Effector memory CD8-positive, alpha-beta T cell (primary cell): Measurements from ENCODE around the gene PPM1M.

Experiments used
- ATAC-seq: fragments of 150-1000 bp; cut with Tn5 transposase; replicated peaks from 2 replicates; pipeline ENCODE4 v1.10.0; 2021; ENCODE audit warnings: mild to moderate bottlenecking, moderate library complexity
- DNase-seq, 3 experiments: peaks; one replicate each; pipeline ENCODE4 v3.0.0; 2021
- H3K27ac Mint-ChIP-seq, 2 donors: one replicate each; pipeline ENCODE4 v1.8.0; 2022; ENCODE audit warnings: mild to moderate bottlenecking in 2 of 2, mixed read lengths in 2 of 2, moderate library complexity in 2 of 2
- H3K27me3 Mint-ChIP-seq, 2 donors: one replicate each; pipeline ENCODE4 v1.8.0; 2022; ENCODE audit warnings: mixed read lengths in 2 of 2
- H3K36me3 Mint-ChIP-seq: one replicate; pipeline ENCODE4 v1.8.0; 2022; ENCODE audit warnings: mild to moderate bottlenecking, moderate library complexity, mixed read lengths; ENCODE audit not compliant: insufficient read depth
- H3K4me1 Mint-ChIP-seq, 2 donors: one replicate each; pipeline ENCODE4 v1.8.0; 2022; ENCODE audit warnings: low read depth in 2 of 2, mixed read lengths in 2 of 2
- H3K4me3 Mint-ChIP-seq, 2 donors: one replicate each; pipeline ENCODE4 v1.8.0; 2022; ENCODE audit warnings: mild to moderate bottlenecking in 2 of 2, mixed read lengths in 2 of 2, moderate library complexity in 2 of 2
- H3K9me3 Mint-ChIP-seq, 2 donors: one replicate each; pipeline ENCODE4 v1.8.0; 2022; ENCODE audit warnings: mixed read lengths in 2 of 2

PPM1M gene

DNA sequence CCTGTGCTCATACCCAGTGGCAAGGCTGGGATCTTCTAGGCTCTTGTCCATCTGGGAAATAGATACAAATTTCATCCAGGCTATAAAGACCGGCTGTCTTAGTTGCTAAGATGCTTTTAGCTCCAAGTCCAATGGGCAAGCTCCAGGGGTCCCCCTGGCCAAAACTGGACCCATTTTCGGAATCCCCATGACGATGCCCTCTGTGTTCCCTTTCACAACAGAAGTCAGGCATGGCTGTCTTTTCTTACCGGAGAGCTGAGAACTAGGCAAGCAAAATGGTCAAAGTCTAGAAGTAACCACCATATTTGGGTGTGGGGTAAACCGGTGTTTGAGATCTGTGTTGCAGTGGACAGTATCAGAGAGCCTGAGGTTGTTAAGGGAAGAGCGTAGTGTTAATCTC is 43.1 kb downstream of the PPM1M start:
- no peaks in the 10 kb centered on the region for H3K27me3 Mint-ChIP-seq
- no peaks in the 10 kb centered on the region for H3K9me3 Mint-ChIP-seq
- peaks cover 18 to 27% of the 10 kb centered on the region in 2 donors for H3K4me1 Mint-ChIP-seq
- peak overlapping the region; percentile 99 to 100 for H3K27ac Mint-ChIP-seq
- ATAC-seq (no peak), DNase-seq (no peak)
- peaks cover 33% of the 10 kb centered on the region for H3K36me3 Mint-ChIP-seq
- peak overlapping the region; percentile 81 to 97 for H3K4me3 Mint-ChIP-seq

DNA sequence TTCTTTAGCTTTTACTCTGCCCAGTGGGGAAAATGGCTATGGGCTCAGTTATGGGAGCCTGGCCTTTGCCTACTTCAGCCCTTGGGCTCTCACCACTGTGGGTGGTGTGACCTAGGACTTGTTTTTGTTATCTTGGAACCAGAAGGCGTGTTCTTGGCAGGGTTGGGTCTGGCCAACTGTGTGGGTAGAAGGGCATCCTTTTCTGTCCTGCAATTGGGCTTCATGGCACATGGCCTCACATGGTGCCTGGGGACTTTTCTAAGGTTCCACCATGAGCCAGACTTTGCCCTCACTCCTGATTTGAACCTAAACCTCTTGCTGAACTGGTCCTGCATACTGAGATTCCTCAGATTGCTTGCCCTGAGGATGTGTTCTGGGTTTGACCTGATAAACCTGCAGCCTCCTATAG is 43.8 kb downstream of the PPM1M start:
- ATAC-seq (no peak), DNase-seq (no peak)
- H3K4me3 Mint-ChIP-seq = peak overlapping the region in 1 of 2 donors; percentile 97
- H3K9me3 Mint-ChIP-seq = no peaks in the 10 kb centered on the region
- no peak overlapping the region for H3K27ac Mint-ChIP-seq
- H3K36me3 Mint-ChIP-seq = peaks cover 33% of the 10 kb centered on the region
- peaks cover 18 to 27% of the 10 kb centered on the region in 2 donors for H3K4me1 Mint-ChIP-seq
- no peaks in the 10 kb centered on the region for H3K27me3 Mint-ChIP-seq

DNA sequence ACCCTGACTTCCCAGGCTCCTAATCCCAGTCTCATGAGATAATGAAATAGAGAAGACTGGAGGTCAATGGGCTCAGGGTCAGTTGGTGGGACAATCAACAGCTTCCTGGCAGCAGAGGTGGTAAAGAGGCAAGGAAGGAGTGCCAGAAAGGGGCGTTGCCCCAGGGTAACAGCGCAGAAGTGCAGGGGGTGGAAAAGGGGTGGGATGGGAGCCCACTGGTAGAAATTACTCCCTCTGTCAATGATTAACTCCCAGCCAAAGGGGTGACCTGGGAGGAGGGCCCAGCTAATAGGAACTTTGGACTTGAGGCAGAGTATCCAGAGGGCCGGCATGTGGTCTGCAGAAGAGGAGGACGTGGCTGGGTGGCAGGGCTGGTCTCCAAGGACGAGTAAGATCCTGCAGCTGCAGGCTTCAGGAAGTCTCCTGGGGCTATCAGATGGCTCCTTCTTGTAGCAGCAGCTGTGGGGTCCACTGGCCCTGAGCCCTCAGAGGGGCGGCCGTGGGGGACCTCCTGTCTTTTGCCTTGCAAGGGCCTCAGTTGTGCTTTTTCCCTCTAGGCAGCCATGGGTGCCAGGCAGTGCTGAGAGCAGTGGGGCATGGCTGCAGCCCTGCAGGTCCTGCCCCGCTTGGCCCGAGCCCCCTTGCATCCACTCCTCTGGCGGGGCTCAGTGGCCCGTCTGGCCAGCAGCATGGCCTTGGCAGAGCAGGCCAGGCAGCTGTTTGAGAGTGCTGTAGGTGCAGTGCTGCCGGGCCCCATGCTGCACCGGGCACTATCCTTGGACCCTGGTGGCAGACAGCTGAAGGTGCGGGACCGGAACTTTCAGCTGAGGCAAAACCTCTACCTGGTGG is 44.4 kb downstream of the PPM1M start:
- Mint-ChIP-seq H3K27ac (no peak overlapping the region), H3K36me3 (peaks cover 33% of the 10 kb centered on the region), H3K9me3 (no peaks in the 10 kb centered on the region), H3K4me1 (peaks cover 18 to 27% of the 10 kb centered on the region in 2 donors), H3K4me3 (no peak overlapping the region), H3K27me3 (no peaks in the 10 kb centered on the region)
- DNase-seq (no peak), ATAC-seq (no peak)

DNA sequence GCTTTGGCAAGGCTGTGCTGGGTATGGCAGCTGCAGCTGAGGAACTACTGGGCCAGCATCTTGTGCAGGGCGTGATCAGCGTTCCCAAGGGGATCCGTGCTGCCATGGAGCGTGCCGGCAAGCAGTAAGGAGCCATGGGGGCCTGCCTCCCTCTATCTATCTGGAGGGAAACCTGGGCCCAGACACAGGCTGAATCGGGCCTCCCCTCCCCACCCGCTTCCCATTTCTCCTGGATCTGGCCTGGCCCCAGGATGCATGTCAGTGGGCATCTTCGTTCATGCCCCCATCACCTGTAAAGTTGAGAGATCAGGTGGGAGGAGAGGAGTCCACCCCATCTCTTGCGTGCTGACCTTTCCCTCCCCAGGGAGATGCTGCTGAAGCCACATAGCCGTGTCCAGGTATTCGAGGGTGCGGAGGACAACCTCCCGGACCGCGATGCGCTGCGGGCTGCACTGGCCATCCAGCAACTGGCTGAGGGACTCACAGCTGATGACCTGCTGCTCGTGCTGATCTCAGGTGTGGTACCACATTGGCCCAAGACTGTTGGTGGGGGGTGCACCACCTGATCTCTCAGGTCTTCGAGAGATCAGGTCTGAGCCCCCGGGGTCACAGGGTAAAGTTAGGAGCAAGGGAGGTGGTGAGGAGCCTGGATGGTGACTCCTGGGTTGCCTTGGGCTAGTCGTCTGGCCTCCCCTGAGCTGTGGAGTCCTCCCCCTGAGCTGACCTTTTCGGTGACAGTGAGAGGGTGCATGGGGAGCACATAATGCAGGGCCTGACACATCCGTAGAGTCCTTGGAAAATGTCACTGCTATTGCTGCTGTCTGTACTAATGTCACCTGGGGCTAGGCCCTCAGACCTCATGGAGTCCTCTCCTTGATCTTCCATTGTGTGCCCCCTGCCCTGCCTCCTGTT is 45.3 kb downstream of the PPM1M start:
- Mint-ChIP-seq H3K4me1 (peaks cover 20 to 29% of the 10 kb centered on the region in 2 donors), H3K27me3 (no peaks in the 10 kb centered on the region), H3K4me3 (no peak overlapping the region), H3K9me3 (no peaks in the 10 kb centered on the region), H3K27ac (no peak overlapping the region), H3K36me3 (peaks cover 33% of the 10 kb centered on the region)
- no peak for ATAC-seq
- no peak for DNase-seq

DNA sequence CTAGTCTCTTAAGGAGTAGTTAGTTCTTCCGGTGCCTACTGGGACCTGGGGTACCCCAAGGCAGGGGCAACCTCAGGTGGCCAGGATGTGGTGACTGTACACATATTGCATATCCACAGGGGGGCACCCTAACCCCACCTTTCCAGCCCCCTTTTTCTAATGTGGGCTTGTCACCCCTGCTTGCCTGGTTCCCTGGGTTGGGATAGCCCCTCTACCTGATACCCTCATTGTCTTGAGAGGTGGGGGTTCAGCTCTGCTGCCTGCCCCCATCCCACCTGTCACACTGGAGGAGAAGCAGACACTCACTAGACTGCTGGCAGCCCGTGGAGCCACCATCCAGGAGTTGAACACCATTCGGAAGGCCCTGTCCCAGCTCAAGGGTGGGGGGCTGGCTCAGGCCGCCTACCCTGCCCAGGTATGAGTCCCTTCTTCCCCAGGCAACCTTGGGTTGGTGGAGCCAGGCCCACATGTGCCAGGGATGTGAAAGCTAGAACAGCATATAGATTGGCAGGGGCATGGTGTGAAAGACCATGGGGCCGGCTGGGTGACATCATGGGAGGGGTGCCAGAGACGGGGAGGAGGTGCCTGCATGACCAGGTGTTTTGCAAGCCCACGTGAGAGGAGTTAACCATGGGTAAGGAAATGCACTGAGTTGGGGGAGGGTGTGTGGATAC is 46.1 kb downstream of the PPM1M start:
- peaks cover 33% of the 10 kb centered on the region for H3K36me3 Mint-ChIP-seq
- no peaks in the 10 kb centered on the region for H3K9me3 Mint-ChIP-seq
- H3K4me3 Mint-ChIP-seq = no peak overlapping the region
- ATAC-seq = no peak
- DNase-seq = peak; percentile 27 to 47 (median 35)
- peaks cover 19 to 33% of the 10 kb centered on the region in 2 donors for H3K4me1 Mint-ChIP-seq
- no peaks in the 10 kb centered on the region for H3K27me3 Mint-ChIP-seq
- peak overlapping the region in 1 of 2 donors; percentile 11 for H3K27ac Mint-ChIP-seq

DNA sequence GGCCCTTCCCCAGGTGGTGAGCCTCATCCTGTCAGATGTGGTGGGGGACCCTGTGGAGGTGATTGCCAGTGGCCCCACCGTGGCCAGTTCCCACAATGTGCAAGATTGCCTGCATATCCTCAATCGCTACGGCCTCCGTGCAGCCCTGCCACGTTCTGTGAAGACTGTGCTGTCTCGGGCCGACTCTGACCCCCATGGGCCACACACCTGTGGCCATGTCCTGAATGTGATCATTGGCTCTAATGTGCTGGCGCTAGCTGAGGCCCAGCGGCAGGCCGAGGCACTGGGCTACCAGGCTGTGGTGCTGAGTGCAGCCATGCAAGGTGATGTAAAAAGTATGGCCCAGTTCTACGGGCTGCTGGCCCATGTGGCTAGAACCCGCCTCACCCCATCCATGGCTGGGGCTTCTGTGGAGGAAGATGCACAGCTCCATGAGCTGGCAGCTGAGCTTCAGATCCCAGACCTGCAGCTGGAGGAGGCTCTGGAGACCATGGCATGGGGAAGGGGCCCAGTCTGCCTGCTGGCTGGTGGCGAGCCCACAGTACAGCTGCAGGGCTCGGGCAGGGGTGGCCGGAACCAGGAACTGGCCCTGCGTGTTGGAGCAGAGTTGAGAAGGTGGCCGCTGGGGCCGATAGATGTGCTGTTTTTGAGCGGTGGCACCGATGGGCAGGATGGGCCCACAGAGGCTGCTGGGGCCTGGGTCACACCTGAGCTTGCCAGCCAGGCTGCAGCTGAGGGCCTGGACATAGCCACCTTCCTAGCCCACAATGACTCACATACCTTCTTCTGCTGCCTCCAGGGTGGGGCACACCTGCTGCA is 46.9 kb downstream of the PPM1M start:
- DNase-seq (no peak), ATAC-seq (no peak)
- Mint-ChIP-seq H3K36me3 (peaks cover 29% of the 10 kb centered on the region), H3K4me3 (no peak overlapping the region), H3K9me3 (no peaks in the 10 kb centered on the region), H3K27me3 (no peaks in the 10 kb centered on the region), H3K27ac (peak overlapping the region in 1 of 2 donors; percentile 11), H3K4me1 (peaks cover 15 to 29% of the 10 kb centered on the region in 2 donors)

DNA sequence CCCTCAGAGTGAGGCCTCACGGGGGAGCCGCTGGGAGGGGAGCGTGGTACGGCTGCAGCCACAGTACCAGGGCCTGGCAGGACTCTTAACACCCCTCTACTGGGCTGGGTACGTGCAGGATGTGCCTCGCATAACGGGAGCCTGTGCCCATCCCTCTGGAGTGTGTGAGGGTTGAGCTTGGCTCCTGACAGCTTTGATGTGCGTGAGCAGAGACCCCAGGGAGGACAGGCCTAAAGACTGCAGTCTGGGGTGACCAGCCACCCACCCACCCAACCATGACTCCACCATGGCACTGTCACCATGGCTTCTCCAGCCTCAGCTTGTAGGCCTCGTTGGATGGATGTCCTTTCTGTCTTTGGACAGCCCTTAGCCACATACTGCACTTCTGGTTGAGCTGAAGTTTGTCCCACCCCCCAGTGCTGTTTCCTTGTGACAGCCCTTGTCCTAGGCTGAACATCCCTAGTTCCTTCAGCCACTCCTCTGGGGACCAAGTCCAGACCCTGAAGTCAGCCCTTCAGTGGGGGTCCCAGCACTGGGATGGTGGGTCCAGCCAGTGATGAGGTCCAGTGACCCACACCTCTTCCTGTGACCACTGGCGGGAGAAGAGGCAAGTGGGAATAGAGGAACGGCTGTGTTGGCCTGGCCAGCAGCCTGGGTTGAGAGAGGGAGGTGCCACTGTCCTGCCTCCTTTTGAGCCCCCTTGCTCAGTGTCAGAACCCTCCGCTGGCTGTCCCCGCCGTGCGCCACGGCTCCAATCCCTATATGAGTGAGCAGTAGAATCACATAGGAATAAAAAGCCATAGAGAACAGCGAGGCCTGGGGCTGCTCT is 48.1 kb downstream of the PPM1M start:
- no peaks in the 10 kb centered on the region for H3K27me3 Mint-ChIP-seq
- H3K4me1 Mint-ChIP-seq = peaks cover 12 to 30% of the 10 kb centered on the region in 2 donors
- H3K27ac Mint-ChIP-seq = no peak overlapping the region
- H3K4me3 Mint-ChIP-seq = no peak overlapping the region
- ATAC-seq = no peak
- peaks cover 20% of the 10 kb centered on the region for H3K36me3 Mint-ChIP-seq
- DNase-seq = no peak
- no peaks in the 10 kb centered on the region for H3K9me3 Mint-ChIP-seq

DNA sequence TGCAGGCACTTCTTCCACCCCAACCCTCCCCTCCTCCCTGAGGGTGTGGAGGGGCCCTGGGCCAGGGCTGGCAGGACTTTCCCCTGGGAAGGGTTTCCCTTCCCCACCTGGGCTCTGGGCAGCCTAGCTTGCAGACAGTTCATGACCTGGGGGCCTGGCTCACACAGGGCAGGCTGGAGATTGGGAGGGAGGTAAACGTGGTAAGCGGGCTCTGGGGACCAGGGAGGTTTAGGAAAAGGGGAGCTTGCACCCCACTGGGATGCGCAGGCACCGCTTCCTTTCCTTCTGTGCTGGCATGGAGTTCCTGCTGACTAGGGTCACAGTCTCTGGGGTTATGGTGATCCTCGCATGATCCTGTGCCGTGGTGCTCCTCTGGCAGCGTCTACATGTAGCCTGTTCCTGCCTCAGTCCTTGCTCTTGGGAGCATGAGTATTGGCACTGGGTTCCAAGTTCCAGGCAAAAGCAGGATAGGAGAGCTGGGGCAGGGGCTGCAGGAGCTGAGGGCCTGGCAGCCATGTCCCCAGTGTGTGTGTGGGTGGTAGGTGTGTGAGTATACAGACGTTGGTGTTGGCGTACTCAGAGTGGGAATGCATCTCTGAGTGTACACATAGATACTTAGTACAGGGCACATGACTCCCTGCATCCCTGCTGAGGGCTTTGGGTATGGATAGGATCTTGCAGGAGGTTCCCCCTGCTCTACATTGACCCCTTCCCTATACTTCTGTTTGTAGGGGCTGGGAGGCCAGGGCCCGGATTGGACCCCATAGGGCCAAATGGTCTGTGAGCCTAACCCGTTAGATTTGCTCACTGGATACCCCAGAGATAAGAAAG is 49.0 kb downstream of the PPM1M start:
- no peak for DNase-seq
- H3K36me3 Mint-ChIP-seq = peaks cover 19% of the 10 kb centered on the region
- no peaks in the 10 kb centered on the region for H3K9me3 Mint-ChIP-seq
- no peak overlapping the region for H3K27ac Mint-ChIP-seq
- H3K4me1 Mint-ChIP-seq = peaks cover 15 to 27% of the 10 kb centered on the region in 2 donors
- H3K27me3 Mint-ChIP-seq = no peaks in the 10 kb centered on the region
- no peak overlapping the region for H3K4me3 Mint-ChIP-seq
- ATAC-seq = no peak

DNA sequence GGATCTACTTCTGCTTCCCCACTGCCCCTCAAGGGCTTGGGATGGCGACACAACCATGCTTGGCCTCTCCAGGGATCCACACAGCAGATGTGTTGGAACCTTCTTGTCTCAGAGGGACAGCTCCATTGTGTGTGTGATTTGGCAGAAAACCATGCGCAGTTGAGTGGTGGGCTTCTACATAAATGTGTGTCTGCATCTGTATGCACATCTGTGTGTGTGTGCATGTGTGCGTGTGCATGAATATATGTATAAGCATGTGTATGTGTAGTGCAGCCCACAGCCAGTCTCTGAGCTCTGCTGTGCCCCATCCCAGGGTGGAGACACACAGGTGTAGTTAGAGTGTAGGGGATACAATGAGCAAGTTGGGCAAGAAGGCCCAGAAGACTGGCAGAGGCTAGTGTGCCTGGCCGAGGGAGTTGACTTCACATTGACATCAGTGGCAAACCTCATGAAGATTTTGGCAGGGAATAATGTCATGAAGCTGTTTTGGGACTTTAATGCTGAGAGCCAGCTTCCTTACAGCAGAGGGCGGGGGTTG is 50.2 kb downstream of the PPM1M start:
- DNase-seq (no peak), ATAC-seq (no peak)
- Mint-ChIP-seq H3K4me3 (no peak overlapping the region), H3K9me3 (no peaks in the 10 kb centered on the region), H3K27ac (peak overlapping the region in 1 of 2 donors; percentile 25), H3K27me3 (no peaks in the 10 kb centered on the region), H3K4me1 (peaks cover 15 to 27% of the 10 kb centered on the region in 2 donors), H3K36me3 (peaks cover 16% of the 10 kb centered on the region)

DNA sequence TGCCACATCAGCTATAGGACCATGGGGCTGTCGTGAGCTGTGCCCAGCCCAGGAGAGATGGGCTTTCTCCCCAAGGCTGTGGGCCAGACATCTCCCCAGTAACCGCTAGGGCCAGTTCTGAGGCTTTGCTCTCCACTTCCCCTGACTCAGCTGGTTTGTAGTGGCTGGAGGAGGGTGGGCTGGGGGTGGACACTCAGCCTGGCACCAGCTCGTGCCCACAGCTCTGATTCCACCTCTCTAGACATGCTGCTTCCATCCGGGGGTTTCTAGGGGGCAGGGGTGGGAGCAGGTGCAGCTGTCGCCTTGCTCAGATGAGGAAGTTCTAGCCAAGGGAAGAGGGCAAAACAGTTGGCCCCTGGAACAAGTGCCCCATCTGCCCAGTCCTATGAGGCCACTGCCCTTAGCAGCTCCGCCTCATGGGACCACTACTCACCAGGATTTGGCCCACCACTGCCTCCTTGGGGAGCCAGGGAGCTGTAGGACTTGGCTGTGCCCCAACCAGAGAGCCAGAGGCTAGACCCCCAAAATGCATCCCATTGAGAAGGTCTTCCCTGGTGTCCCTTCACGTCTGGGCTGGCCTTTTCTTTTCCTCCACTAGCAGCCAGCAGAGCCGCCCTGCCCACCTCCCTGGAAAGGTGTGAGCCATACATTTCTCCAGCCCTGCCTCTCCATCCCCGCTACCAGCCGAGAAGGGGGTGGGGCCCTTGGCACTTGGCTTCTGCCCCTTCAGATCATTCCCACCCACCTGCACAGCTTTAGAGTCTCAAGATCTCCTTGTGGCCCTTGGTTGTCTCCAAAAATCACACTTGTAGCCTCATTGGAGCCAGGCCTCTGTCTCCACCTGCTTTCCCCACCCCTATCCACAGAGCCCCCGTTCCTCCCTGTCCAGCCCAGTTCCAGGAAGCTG is 51.9 kb downstream of the PPM1M start:
- H3K27ac Mint-ChIP-seq = no peak overlapping the region
- ATAC-seq = no peak

More for the DNA sequence above, 51.9 kb downstream of the PPM1M start:
- no peak for DNase-seq
- H3K9me3 Mint-ChIP-seq = no peaks in the 10 kb centered on the region
- H3K4me3 Mint-ChIP-seq = no peak overlapping the region
- H3K36me3 Mint-ChIP-seq = peaks cover 7% of the 10 kb centered on the region
- H3K27me3 Mint-ChIP-seq = no peaks in the 10 kb centered on the region
- H3K4me1 Mint-ChIP-seq = peaks cover 11 to 20% of the 10 kb centered on the region in 2 donors
